Breast epithelium (tissue), 3 donors: ENCODE results near the gene PPP2R5B.

Experiments
- POLR2AphosphoS5 ChIP-seq, 3 donors: sonication (generic); formaldehyde crosslinking; IDR thresholded peaks; one replicate each; pipeline ENCODE4 v1.6.1; 2017; ENCODE audit warnings: antibody characterized with exemption in 3 of 3
- TF ChIP-seq, protein P1 (sequence below), 3 donors: fragments of 450-650 bp; IDR thresholded peaks; one replicate each; pipeline ENCODE4 v1.5.1; 2016 to 2017; ENCODE audit warnings: antibody characterized with exemption in 3 of 3, mild to moderate bottlenecking in 3 of 3, moderate library complexity in 3 of 3

DNA sequence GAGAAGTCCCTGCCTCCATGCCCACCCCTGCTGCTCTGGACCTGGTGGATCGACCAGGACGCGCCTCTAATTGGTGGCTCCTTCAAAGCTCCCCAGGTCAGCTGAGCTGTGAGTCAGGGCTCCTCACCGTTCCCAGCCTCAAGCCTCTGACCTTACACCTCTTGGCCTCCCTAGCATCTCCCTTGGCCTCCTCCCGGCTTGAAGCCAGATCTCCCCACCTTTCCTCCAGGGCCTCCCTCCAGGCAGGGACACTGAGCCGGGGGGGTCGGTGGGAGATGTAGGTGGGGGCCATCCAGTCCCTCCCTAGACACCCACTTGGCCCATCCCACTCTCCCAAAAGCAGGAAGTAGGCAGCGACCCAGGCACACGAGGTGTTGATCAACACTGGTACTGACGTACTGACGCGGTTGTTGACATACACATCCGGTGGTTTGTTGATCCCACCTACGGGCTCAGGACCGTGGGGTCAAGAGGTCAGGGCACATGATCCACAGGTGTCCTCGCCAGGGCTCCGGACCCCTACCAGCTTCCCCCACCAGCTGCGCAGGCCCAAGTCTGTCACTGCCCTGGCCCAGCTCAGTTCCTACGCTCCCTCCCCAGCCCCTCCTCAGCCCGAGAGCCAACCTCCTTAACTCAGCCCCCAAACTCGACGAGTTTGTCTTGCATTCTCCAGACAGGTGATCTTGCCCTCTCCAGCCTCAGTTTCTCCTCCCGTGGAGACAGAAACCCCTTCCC lies 8.3 kb upstream of the PPP2R5B start:
- TF ChIP-seq, protein P1, sequence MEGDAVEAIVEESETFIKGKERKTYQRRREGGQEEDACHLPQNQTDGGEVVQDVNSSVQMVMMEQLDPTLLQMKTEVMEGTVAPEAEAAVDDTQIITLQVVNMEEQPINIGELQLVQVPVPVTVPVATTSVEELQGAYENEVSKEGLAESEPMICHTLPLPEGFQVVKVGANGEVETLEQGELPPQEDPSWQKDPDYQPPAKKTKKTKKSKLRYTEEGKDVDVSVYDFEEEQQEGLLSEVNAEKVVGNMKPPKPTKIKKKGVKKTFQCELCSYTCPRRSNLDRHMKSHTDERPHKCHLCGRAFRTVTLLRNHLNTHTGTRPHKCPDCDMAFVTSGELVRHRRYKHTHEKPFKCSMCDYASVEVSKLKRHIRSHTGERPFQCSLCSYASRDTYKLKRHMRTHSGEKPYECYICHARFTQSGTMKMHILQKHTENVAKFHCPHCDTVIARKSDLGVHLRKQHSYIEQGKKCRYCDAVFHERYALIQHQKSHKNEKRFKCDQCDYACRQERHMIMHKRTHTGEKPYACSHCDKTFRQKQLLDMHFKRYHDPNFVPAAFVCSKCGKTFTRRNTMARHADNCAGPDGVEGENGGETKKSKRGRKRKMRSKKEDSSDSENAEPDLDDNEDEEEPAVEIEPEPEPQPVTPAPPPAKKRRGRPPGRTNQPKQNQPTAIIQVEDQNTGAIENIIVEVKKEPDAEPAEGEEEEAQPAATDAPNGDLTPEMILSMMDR (IDR thresholded peaks at IDR 0.05), result no peak
- peak in 1 of 3 donors; percentile 37 for TF ChIP-seq POLR2AphosphoS5 (IDR thresholded peaks at IDR 0.05)
